Left lung (tissue), 10 donors: Measurements from ENCODE around the gene ERCC6L. TPM values are rescaled to one million over a fixed set of nuclear protein-coding genes. Genes with fewer than 3 reads are reported as not detected.

Source experiments
- ATAC-seq: fragments of 200-7000 bp; cut with Tn5 transposase; one replicate; pipeline ENCODE4 v1.9.1; 2020; ENCODE audit warnings: moderate library complexity
- DNase-seq, 4 donors: peaks; one replicate each; pipeline ENCODE4 v3.0.0-alpha.2; 2013 to 2020
- H3K27ac ChIP-seq, 2 donors: fragments of 200-600 bp; sonication (generic) in 1 of 2; one replicate each; pipeline versions ENCODE4 v1.5.0 to v1.8.0; 2020 to 2021
- H3K27me3 ChIP-seq, 2 donors: fragments of 200-600 bp; sonication (generic) in 1 of 2; one replicate each; pipeline versions ENCODE4 v1.5.0 to v1.8.0; 2020 to 2021
- H3K36me3 ChIP-seq, 2 donors: fragments of 200-600 bp; sonication (generic) in 1 of 2; one replicate each; pipeline versions ENCODE4 v1.5.0 to v1.8.0; 2020 to 2021
- H3K4me1 ChIP-seq, 2 donors: fragments of 200-600 bp; one replicate each; pipeline ENCODE4 v1.8.0; 2021
- H3K4me3 ChIP-seq, 2 donors: fragments of 200-600 bp; sonication (generic) in 1 of 2; one replicate each; pipeline versions ENCODE4 v1.5.0 to v1.8.0; 2020 to 2021; ENCODE audit warnings: mild to moderate bottlenecking in 1 of 2
- H3K9me3 ChIP-seq, 2 donors: fragments of 200-600 bp; sonication (generic) in 1 of 2; one replicate each; pipeline versions ENCODE4 v1.5.0 to v1.8.0; 2020 to 2021
- intact Hi-C, 2 donors: fragments of 100-400 bp; cut with DNase I; formaldehyde crosslinking; loops; one replicate each; pipeline versions ENCODE4 v1.11.2 to v1.14.2; 2022
- polyA plus RNA-seq, 6 donors: library from polyadenylated mRNA; unstranded; fragments of 120-200 nt; gene quantifications; one replicate each; pipeline ENCODE4 v1.2.1, GENCODE V29; 2013; ENCODE audit not compliant: insufficient read length in 6 of 6
- total RNA-seq, 2 donors: library from RNA; stranded (reverse); fragmentation: NEBNext Ultra II Directional; extraction: Animal tissue kit (Norgen Biotek cat#: 25700); gene quantifications; one replicate each; pipeline ENCODE4 v1.2.1, GENCODE V29; 2021
- TF ChIP-seq, protein P1 (sequence below), 2 donors: fragments of 200-600 bp; sonication (generic) in 1 of 2; IDR thresholded peaks; one replicate each; pipeline versions ENCODE4 v1.5.0 to v1.8.0; 2021; ENCODE audit warnings: antibody characterized with exemption in 2 of 2
- donor health status: DM: no; HTN: yes; CAD: no.
- donor health status: DM: no; HTN: no; CAD: no.

ERCC6L gene
- total and polyA plus RNA-seq, 8 donors, result 1.1 to 6.8 (median 3.6) TPM

DNA sequence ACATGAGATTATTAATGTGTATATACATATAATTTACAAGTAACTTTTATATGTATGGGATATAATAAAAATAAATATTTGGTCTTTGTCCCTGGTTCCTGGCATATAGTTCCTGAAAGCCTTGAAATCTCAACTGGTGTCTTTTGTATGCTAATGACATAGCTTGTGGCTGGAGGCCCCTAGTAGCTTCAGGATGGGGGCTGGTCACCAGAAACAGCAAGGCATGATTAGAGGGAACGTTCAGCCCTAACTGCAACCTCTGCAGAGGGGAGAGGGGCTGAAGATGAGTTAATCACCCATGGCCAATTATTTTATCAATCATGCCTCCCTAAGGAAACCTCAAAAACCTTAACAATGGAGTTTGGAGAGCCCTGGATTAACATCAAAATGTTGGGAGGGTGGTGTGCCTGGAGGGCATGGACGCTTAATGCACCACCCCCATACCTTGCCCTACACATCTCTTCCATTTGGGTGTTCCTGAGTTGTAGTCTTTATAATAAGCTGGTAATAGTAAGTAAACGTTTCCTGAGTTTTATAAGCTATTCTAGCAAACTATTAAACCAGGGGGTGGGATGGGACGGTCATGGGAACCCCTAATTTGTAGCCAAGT is 35.9 kb downstream of the ERCC6L start:
- intact Hi-C loops, result no loop called here
- H3K4me1 ChIP-seq, result no peaks in the 10 kb centered on the region
- H3K27ac ChIP-seq, result no peak overlapping the region
- no peaks in the 10 kb centered on the region for H3K9me3 ChIP-seq
- H3K36me3 ChIP-seq, result peaks cover 0 to 23% of the 10 kb centered on the region in 2 donors
- no peaks in the 10 kb centered on the region for H3K27me3 ChIP-seq
- no peak overlapping the region for H3K4me3 ChIP-seq
- TF ChIP-seq, protein P1, sequence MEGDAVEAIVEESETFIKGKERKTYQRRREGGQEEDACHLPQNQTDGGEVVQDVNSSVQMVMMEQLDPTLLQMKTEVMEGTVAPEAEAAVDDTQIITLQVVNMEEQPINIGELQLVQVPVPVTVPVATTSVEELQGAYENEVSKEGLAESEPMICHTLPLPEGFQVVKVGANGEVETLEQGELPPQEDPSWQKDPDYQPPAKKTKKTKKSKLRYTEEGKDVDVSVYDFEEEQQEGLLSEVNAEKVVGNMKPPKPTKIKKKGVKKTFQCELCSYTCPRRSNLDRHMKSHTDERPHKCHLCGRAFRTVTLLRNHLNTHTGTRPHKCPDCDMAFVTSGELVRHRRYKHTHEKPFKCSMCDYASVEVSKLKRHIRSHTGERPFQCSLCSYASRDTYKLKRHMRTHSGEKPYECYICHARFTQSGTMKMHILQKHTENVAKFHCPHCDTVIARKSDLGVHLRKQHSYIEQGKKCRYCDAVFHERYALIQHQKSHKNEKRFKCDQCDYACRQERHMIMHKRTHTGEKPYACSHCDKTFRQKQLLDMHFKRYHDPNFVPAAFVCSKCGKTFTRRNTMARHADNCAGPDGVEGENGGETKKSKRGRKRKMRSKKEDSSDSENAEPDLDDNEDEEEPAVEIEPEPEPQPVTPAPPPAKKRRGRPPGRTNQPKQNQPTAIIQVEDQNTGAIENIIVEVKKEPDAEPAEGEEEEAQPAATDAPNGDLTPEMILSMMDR (IDR thresholded peaks at IDR 0.05), result no peak
- DNase-seq (no peak), ATAC-seq (no peak)

DNA sequence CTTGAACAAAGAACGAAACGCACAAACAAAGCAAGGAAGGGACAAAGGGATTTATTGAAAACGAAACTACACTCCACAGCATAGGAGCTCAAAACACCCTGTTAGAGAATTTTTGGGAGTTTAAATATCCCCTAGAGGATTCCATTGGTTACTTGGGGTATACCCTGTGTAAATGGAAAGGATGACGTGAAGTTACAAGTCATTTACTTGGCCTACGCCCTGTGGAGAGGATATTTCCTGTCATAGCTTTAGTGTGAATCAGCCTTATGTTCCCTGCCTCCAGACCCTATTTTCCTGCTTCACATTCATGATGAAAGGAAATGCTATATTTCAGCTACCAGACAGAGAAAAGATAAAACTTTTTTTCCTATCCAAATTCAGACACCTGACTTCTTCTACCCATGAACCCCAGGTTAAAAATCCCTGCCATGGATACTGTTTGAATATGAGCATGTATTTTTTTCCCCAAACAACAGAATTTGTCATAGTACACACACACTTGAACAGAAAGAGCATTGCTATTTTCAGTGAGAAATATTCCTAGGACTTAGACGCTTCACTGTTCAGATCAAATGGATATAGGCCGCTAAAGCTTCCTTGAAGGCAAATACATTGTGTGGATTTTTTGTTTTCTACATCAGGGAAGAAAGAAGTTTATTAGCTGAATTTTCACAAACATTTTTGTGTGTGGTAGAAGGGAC is 36.8 kb downstream of the ERCC6L start:
- Histone ChIP-seq H3K27ac (no peak overlapping the region), H3K36me3 (peaks cover 0 to 32% of the 10 kb centered on the region in 2 donors), H3K9me3 (no peaks in the 10 kb centered on the region), H3K27me3 (no peaks in the 10 kb centered on the region), H3K4me3 (no peak overlapping the region), H3K4me1 (no peaks in the 10 kb centered on the region)
- intact Hi-C loops, result no loop called here
- TF ChIP-seq, protein P1 (IDR thresholded peaks at IDR 0.05), result no peak
- DNase-seq (no peak), ATAC-seq (no peak)

DNA sequence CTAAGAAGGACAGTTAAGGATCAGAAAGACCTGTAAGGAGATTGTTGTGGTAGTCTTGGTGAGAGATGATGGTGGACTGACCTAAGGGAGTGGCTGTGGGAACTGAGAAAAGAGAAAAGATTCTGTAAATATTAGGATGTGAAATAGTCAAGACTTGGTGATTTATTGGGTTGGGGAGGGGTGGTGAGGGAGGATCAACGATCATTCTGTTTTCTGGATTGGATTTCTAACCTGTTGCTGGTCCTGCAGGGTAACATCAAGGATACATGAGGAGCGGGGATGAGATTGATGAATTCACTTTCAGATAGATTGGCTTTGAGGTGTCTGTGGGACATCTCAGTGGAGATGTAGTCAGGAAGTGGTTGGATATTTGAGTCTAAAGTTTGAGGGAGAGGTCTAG is 55.9 kb downstream of the ERCC6L start:
- TF ChIP-seq, protein P1 (IDR thresholded peaks at IDR 0.05), result no peak
- H3K27me3 ChIP-seq, result no peaks in the 10 kb centered on the region
- intact Hi-C loops, result no loop called here
- ATAC-seq, result no peak
- H3K36me3 ChIP-seq, result peaks cover 0 to 18% of the 10 kb centered on the region in 2 donors
- no peaks in the 10 kb centered on the region for H3K9me3 ChIP-seq
- no peak overlapping the region for H3K4me3 ChIP-seq
- H3K4me1 ChIP-seq, result peaks cover 0 to 6% of the 10 kb centered on the region in 2 donors
- no peak for DNase-seq
- H3K27ac ChIP-seq, result no peak overlapping the region

DNA sequence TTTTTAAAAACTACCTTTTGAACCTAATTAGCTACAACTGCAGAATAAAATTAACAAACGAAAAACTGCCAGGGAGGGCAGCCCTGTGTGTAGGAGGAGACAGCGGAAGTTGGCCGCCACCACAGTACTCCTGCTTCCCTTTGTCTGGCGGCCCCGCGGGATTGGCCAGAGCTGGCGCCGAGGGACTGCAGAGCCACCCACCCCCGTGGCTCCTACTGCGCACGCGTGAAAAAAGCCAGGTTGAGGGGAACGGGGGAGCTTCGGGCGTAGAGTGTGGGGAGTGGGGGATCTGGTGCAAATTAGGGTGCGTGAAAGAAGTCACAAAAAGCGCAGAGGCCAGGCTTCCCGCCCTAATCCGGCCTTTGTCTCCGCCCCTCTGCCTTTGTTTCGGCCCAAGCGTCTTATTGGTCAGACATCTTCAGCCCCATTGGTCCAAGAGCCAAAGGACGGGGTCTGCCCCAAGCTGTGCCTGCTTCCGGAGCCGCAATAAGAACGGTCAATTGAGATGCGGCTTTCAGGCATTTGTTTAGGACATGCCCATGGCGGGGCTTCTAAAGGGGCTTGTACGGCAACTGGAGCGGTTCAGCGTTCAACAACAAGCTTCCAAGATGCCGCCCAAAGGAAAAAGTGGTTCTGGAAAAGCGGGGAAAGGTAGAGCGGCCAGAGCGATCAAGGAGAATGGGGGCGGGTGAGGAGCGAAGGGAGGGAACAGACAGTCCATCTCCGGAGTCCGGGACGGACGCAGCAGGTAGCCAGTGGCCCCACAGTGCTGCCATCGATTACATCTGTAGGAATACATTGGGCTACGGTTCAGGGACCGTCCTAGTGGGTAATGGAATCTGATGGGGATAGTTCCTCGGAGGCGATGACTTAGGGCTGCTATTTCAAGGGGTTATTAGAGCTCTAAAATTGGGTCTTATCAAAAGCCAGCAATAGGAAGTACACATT is 57.4 kb downstream of the ERCC6L start, which contains the start of gene PIN4:
PIN4 (plus strand) TSS at position 580 of the 948 bp plus-strand sequence; CDS start at position 609, 29 bp downstream.
- no peaks in the 10 kb centered on the region for H3K27me3 ChIP-seq
- H3K4me1 ChIP-seq, result peaks cover 0 to 6% of the 10 kb centered on the region in 2 donors
- TF ChIP-seq, protein P1 (IDR thresholded peaks at IDR 0.05), result no peak
- peak within 1 kb of the TSS; percentile 79 to 88 for H3K27ac ChIP-seq
- peak; percentile 92 to 96 (median 92) for DNase-seq
- peaks cover 0 to 3% of the 10 kb centered on the region in 2 donors for H3K36me3 ChIP-seq
- peak; percentile 98 for ATAC-seq
- intact Hi-C loops, result no loop called here
- H3K9me3 ChIP-seq, result no peaks in the 10 kb centered on the region
- H3K4me3 ChIP-seq, result peak within 1 kb of the TSS; percentile 37 to 65
